ENCODE measurements around the gene ISL2.

- no peak for TF ChIP-seq CTCF (IDR thresholded peaks at IDR 0.05)
- no peak for TF ChIP-seq MAX (IDR thresholded peaks at IDR 0.05)
- no peak for TF ChIP-seq POLR2A (IDR thresholded peaks at IDR 0.05; ENCODE audit: low read length)
- no peak for TF ChIP-seq KDM1A (IDR thresholded peaks at IDR 0.05; ENCODE audit: low read depth)
- TF ChIP-seq ESRRA (IDR thresholded peaks at IDR 0.05; ENCODE audit: borderline replicate concordance, low read length) = no peak
- no peak for TF ChIP-seq USF2 (IDR thresholded peaks at IDR 0.05)
- TF ChIP-seq SREBF2 (IDR thresholded peaks at IDR 0.05) = no peak
- no peak for TF ChIP-seq CBX2 (IDR thresholded peaks at IDR 0.05; ENCODE audit: borderline replicate concordance, low read depth)
- TF ChIP-seq CHD4 (IDR thresholded peaks at IDR 0.05; ENCODE audit: borderline replicate concordance) = no peak
- no peak for TF ChIP-seq MAFK (IDR thresholded peaks at IDR 0.05; ENCODE audit: partially characterized antibody)
Measured at GRCh38 chr15:76344893-76345582, 8.5 kb downstream of the ISL2 start.
